DND-41 (cell line): ENCODE measurements around the gene NNMT.

Experiments
- EZH2 ChIP-seq: IDR thresholded peaks from 3 replicates; pipeline ENCODE4 v1.6.1; 2012; ENCODE audit warnings: borderline replicate concordance, low read depth, mild to moderate bottlenecking, moderate library complexity, low read length, inconsistent platforms; ENCODE audit not compliant: severe bottlenecking
- TF ChIP-seq, protein P1 (sequence below): IDR thresholded peaks from 2 replicates; pipeline ENCODE4 v1.5.1; 2012; ENCODE audit warnings: borderline replicate concordance, low read length, moderate library complexity, mild to moderate bottlenecking; ENCODE audit not compliant: poor library complexity, severe bottlenecking; ENCODE audit errors: extremely low read depth

DNA sequence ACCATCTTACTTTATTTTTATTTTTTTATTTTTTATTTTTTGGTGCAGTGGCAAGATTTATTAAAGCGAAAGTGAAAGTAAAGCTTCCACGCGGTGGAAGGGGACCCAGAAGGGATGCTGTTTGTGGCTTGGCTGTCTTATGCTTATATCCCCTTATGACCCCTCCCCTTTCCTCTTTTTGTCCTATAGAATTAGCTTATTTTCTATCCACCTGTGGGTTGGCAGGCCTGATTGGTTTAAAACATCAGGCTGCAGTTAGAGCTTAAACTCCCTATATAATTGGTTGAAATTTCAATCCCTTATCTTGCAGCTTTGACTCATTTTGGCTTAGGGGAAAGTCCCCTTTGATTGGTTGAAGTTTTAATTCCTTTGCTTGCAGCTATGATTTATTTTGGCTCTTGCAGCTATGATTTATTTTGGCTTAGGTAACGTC, 50.5 kb downstream of the NNMT start:
- TF ChIP-seq, protein P1, sequence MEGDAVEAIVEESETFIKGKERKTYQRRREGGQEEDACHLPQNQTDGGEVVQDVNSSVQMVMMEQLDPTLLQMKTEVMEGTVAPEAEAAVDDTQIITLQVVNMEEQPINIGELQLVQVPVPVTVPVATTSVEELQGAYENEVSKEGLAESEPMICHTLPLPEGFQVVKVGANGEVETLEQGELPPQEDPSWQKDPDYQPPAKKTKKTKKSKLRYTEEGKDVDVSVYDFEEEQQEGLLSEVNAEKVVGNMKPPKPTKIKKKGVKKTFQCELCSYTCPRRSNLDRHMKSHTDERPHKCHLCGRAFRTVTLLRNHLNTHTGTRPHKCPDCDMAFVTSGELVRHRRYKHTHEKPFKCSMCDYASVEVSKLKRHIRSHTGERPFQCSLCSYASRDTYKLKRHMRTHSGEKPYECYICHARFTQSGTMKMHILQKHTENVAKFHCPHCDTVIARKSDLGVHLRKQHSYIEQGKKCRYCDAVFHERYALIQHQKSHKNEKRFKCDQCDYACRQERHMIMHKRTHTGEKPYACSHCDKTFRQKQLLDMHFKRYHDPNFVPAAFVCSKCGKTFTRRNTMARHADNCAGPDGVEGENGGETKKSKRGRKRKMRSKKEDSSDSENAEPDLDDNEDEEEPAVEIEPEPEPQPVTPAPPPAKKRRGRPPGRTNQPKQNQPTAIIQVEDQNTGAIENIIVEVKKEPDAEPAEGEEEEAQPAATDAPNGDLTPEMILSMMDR = no peak
- TF ChIP-seq EZH2 = no peak
